ENCODE measurements around the gene CPNE4.

GRCh38 chr3:131739211-131739610 lies 295.6 kb downstream of the CPNE4 start:
- TF ChIP-seq POLR2A (IDR thresholded peaks at IDR 0.05), result no peak
- no peak for TF ChIP-seq CTCF (IDR thresholded peaks at IDR 0.05)
